Measurements from ENCODE around the gene BICC1. TPM values are rescaled to one million over a fixed set of nuclear protein-coding genes. Genes with fewer than 3 reads are reported as not detected.

Gene BICC1, protein sequence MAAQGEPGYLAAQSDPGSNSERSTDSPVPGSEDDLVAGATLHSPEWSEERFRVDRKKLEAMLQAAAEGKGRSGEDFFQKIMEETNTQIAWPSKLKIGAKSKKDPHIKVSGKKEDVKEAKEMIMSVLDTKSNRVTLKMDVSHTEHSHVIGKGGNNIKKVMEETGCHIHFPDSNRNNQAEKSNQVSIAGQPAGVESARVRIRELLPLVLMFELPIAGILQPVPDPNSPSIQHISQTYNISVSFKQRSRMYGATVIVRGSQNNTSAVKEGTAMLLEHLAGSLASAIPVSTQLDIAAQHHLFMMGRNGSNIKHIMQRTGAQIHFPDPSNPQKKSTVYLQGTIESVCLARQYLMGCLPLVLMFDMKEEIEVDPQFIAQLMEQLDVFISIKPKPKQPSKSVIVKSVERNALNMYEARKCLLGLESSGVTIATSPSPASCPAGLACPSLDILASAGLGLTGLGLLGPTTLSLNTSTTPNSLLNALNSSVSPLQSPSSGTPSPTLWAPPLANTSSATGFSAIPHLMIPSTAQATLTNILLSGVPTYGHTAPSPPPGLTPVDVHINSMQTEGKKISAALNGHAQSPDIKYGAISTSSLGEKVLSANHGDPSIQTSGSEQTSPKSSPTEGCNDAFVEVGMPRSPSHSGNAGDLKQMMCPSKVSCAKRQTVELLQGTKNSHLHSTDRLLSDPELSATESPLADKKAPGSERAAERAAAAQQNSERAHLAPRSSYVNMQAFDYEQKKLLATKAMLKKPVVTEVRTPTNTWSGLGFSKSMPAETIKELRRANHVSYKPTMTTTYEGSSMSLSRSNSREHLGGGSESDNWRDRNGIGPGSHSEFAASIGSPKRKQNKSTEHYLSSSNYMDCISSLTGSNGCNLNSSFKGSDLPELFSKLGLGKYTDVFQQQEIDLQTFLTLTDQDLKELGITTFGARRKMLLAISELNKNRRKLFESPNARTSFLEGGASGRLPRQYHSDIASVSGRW
- polyA plus RNA-seq (2013, experiment 1 of 2; ENCODE audit: insufficient read length) = 11.7 TPM
- polyA plus RNA-seq (2013, experiment 2 of 2; ENCODE audit: insufficient read length) = 9.8 TPM

DNA sequence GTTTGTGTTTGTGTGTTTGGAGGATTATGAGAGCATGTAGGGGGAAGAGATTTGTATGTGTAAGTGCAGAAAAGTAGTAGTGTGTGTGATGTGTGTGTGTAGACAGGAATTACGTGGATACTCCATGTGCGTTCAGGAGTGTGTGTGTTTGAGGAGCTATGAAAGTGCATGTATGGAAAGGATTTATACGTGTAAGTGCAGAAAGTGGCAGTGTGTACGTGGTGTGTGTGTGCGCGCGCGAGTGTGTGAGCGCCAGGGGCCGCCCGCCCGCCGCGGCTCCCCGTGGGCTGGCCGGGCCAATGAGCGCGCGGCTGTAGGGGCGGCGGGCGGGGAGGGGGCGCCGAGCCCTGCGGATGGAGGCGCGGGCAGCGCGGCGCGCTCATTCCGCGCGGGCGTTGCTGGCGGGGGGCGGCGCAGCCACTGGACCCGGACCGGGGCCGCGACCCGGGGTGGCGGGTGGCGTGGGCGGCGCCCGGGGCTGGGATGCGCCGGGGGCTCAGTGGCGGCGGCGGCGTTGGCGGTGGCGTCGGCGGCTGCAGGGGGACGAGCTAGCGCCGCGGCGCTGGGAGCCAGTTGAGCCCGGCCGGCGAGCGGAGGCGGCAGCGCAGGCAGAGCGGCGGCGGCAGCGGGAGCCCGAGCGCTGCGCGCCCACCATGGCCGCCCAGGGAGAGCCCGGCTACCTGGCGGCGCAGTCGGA, at the start of gene BICC1:
Gene BICC1, plus strand, starts transcription at position 382 of the 697 bp plus-strand sequence. Its CDS starts 272 bp downstream, at position 654.
- DNase-seq = peak; percentile 59

GRCh38 chr10:58464956-58465355, 47.7 kb upstream of the BICC1 start:
- DNase-seq = no peak

GRCh38 chr10:58465629-58466028, 47.0 kb upstream of the BICC1 start:
- peak; percentile 11 for DNase-seq

DNA sequence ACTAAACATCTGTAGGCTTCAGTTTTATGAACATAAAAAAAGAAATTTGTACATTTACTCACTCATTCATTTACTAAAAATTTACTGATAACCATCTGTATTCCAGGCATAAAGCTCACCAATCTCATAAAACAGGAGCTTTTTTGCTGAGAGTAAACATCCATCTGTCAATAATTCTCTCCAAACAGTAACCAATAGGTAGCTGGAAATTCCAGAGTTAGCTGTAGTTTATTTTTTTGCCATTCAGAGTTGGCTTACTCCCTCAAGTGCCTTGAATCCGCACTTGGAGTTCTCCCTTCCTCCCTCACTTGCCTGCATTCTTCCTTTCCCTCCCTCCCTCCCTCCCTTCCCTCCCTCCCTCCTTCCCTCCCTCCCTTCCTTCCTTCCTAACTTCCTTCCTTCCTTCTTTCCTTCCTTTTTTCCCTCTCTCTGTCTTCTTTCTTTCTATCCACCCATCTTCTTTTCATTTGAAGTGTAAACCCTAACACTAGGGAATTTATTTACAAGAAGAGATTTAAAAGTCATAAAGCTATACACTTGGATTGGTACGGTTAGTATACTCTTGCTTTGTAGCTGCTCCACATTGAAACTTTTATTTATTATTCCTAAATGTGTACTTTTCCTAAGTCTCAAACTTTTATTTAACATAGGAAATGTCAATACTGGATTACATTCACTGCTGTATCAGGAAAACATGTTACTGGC, 44.6 kb upstream of the BICC1 start:
- DNase-seq = no peak

- DNase-seq = peak; percentile 44
Observed at GRCh38 chr10:58473976-58474375, 38.7 kb upstream of the BICC1 start.

DNA sequence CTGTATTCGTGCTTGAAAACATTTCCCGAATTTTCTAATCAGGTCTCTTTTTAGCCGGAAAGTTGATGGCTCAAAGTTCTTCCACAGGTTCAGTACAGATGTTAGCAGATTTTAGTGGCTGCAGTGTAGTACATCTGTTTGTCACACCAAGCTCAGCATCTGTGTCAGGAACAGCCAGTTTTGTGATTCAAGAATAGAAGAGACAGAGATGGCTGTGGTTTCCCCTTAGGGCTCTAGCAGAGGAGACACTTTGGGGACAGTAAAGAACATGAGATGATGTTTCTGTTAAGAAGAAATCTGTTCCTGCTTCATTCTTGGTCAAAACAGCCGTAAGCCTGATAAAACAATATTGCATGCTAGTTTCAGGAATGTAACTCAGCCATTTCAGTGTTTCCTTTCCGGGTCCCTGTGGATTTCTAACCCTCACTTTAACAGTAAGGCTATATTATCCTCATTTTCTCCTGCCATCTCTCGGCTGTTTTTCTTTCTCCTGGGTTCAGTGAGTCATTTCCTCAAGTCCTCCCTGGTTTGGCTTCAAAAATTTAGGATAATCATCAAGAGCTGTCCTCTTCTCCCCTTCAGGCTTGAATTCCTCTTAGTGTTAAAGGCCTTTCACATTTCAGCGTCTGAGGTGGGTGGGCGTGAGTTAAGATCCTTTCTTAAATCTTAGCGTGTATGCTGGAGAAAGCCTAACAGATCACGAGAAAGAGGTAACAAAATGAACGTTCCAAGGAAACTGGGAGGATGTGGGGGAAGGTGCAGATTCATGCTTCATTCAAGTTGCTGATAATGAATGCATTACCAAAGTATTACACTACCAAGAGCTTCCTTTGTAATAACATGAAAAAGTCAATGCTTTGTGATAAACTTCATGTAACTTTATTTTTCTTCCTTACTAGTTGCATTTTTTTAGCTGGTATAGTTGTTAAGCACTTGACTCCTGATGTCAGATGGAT, 37.1 kb upstream of the BICC1 start:
- DNase-seq = peak; percentile 96

DNA sequence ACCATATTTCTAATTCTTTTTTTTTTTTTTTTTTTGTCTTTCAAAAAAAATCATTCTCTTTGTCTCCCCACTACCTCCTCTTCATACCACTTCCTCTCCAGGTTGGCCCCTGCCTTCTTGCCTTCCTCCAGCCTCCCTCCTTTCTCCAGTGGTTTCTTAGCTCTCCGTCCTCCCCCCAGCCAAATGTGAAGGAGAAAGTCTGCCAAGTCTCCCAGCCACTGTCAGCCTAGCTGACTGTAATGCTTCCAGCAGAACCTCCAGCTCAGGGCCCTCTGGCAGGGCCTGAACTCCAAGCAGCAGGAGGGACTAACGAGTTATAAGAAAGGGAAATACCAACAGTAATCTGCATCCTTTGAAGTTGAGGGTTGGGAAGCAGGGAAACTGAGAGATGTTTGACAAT, 35.5 kb upstream of the BICC1 start:
- peak; percentile 51 for DNase-seq

GRCh38 chr10:58477902-58478301, 34.8 kb upstream of the BICC1 start:
- no peak for DNase-seq

DNA sequence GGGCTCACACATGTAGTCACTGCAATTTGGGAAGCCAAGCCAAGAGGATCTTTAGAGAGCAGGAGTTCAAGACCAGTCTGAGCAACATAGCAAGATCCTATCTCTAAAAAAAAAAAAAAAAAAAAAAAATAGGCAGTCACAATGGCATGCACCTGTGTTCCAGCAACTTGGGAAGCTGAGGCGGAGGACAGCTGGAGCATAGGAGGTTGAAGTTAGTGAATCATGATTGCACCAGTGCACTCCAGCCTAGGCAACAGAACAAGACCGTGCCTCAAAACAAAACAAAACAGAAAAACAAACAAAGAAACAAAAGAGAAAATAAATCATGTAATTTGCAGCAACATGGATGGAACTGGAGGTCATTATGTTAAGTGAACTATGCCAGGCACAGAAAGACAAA, 33.6 kb upstream of the BICC1 start:
- no peak for DNase-seq

GRCh38 chr10:58480321-58480720, 32.4 kb upstream of the BICC1 start:
- no peak for DNase-seq

- no peak for DNase-seq
Observed at GRCh38 chr10:58481569-58482109, 31.0 kb upstream of the BICC1 start.

DNA sequence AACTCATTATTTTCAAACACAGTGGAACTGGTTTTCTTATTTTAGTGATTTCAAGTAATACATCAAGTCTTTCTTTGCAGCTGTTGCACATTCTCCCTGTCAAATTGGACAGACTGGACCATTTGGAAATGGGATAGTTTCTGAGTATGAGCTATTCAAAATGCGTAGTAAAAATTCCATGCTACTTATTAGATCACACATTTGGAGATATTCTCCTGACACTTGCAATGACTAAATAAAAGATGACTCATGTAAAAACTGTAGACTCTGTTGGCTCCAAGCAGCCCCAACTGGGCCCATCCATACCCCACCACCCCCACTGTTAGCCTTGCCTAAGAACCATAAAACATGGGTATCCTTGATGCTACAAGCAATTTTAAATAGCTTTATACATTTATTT, 25.9 kb upstream of the BICC1 start:
- peak; percentile 40 for DNase-seq

DNA sequence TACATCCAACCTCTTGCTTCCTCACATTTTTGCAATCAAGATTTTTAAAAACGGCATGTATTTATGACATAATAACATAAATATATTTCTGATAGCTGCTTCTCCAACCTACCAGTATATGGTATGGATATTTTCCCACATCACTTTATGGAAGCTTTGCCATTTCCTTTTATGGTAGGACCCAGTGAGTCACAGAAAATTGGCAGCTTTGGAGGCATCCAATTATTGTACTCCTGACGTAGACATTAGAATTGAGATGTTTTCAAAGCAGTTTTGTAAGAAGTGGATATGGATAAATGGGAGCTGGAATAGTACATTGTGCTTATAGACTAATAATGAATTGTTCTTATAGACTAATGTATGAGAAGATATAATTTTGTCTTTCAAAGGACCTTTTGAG, 23.8 kb upstream of the BICC1 start:
- DNase-seq = peak; percentile 75

DNA sequence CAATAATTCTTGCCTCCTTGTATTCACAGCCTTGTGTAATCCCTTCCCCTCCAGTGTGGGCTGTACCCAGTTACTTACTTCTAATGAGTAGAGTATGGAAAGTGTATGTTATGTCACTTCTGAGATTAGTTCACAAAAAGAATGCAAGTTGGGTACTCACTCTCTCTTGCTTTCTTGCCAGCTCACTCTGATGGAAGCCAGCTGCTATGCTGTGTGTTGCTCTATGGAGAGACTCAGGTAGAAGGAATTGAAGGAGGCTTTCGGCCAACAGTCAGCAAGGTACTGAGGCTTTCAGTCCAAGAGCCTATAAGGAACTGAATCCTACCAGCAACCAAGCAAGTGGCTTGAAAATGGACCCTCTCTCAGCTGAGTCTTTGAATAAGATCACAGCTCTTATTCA, 9.7 kb upstream of the BICC1 start:
- DNase-seq = peak; percentile 13

GRCh38 chr10:58508316-58508715, 4.4 kb upstream of the BICC1 start:
- peak; percentile 65 for DNase-seq

- DNase-seq = no peak
Observed at GRCh38 chr10:58511765-58512490, 744 bp upstream of the BICC1 start.

DNA sequence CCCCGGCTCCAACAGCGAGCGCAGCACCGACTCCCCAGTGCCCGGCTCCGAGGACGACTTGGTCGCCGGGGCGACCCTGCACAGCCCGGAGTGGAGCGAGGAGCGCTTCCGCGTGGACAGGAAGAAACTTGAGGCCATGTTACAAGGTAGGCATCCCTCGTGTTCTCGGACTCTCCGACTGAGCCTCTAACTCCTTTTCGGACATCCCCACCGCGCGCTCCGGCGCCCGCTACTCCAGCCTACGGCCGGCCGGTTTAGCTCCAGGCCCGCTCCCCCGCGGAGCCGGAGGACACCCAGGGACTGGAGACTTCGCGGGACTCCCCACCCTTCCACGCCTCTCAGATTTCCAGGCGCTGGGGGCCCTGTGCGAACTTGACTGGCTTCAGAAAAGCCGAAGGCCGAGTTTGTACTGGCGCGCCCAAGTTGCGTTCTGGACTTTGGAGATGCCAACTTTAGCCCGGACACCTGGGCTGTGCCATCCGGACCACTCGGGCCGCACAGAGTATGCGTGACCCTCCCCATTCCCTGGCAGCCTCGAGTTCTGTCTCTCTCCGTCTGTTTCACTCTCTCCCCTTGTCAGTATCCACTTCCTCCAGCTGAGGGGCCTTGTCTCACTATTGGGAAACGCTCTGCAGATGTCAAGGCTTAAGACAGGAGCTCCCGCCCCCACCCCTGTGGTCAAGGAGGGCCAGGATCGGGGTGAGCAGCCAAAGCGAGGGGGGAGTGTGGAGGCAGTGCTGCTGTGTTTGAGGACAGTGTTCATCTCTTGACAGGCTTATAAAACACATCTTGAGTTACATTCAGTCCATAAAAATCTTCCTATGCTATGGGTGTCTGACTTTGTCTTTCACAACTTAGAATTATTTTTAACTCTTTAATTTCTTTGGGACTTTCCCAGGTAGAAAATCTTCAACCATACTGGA, 777 bp downstream of the BICC1 start:
- peak; percentile 62 for DNase-seq

DNA sequence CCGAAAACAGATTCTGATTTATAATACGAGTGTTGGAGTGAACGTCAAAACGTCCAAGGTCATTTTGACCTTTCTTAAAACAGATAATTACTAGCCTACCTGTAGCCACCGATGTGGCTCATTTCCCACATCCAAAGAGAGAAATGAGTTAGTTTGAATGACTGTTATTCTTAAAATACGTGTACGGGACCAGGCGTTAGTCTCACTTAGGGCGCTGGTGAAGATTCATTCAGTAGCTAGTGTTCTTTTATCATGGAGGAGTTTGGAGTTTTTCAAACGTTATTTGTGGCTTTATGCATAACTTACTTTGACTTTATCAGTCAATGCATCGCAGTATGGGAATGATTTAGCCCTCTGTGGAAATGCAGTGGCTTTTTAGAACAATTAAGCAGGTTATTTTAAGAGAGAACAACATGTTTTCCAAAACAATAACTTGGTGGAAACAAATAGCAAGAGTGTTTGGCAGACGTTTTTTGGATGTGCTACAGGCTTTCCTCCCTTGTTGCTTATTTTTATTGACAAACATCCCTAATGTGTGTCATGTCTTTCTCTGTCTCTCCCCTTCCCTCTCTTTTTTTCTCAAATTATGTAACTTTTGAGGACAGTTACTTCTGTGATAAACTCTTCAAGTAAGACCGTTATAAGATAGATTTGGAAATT, 1.6 kb downstream of the BICC1 start:
- DNase-seq = no peak

Data from fibroblast of skin of back (primary cell).